Measurements from ENCODE around the gene ECSIT. TPM values are rescaled to one million over a fixed set of nuclear protein-coding genes. Genes with fewer than 3 reads are reported as not detected.

The ECSIT gene
- total and polyA plus RNA-seq, 10 donors = 30.2 to 55.1 (median 36.3) TPM

DNA sequence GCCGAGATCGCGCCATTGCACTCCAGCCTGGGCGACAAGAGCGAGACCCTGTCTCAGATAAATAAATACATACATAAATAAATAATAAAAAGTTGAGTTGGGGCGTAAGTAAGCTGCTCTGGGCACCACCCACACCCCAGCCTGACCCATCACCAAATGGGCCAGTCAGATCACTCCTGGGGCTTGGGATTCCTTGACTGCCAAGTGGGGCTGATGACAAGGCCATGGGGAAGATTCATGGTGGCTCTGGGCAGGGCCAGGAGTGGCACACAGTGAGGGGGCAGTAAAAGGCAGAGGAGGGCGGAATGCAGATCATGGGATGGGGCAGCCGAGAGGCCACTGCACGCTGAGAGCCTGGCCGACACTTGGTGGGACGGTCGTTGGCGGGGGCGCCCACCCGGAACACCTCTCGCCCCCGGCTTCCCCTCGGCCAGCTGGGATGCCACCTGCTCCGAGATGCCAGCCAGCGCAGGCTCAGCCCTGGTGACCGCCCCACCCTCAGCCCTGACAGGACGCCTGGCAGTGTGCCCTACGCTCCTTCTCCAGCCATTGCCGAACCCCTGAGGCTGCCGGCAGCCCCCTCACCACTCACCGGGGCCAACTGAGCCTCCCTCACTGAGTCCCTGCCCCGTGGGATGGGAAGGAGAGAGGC is 34.2 kb downstream of the ECSIT start:
- no peak for DNase-seq
- no peaks in the 10 kb centered on the region for H3K4me1 ChIP-seq
- H3K36me3 ChIP-seq = peaks cover 0 to 89% (median 48%) of the 10 kb centered on the region in 6 donors
- intact Hi-C loops (cut with DNase I; ENCODE audit: low total_unique reads) = no loop called here
- H3K4me3 ChIP-seq = no peak overlapping the region
- WGBS, 5 donors = 93 to 98% (median 94%) methylated on average over 25 to 27 of the region's 27 CpGs
- no peaks in the 10 kb centered on the region for H3K27me3 ChIP-seq (replicated peaks in 1 of 7)
- H3K27ac ChIP-seq = no peak overlapping the region
- H3K9me3 ChIP-seq = no peaks in the 10 kb centered on the region
- TF ChIP-seq, protein P1, sequence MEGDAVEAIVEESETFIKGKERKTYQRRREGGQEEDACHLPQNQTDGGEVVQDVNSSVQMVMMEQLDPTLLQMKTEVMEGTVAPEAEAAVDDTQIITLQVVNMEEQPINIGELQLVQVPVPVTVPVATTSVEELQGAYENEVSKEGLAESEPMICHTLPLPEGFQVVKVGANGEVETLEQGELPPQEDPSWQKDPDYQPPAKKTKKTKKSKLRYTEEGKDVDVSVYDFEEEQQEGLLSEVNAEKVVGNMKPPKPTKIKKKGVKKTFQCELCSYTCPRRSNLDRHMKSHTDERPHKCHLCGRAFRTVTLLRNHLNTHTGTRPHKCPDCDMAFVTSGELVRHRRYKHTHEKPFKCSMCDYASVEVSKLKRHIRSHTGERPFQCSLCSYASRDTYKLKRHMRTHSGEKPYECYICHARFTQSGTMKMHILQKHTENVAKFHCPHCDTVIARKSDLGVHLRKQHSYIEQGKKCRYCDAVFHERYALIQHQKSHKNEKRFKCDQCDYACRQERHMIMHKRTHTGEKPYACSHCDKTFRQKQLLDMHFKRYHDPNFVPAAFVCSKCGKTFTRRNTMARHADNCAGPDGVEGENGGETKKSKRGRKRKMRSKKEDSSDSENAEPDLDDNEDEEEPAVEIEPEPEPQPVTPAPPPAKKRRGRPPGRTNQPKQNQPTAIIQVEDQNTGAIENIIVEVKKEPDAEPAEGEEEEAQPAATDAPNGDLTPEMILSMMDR (IDR thresholded peaks at IDR 0.05 in 8 of 11, conservative IDR thresholded peaks at IDR 0.05 in 3 of 11) = no peak
- TF ChIP-seq POLR2A (IDR thresholded peaks at IDR 0.05) (no peak), POLR2AphosphoS5 (IDR thresholded peaks at IDR 0.05) (no peak)

GRCh38 chr19:11489378-11489777 is 39.6 kb downstream of the ECSIT start:
- Histone ChIP-seq H3K4me1 (no peaks in the 10 kb centered on the region), H3K9me3 (no peaks in the 10 kb centered on the region), H3K36me3 (peaks cover 0 to 96% (median 40%) of the 10 kb centered on the region in 6 donors), H3K27me3 (replicated peaks in 1 of 7) (no peaks in the 10 kb centered on the region), H3K27ac (no peak overlapping the region), H3K4me3 (no peak overlapping the region)
- intact Hi-C loops (cut with DNase I; ENCODE audit: low total_unique reads) = no loop called here
- 83 to 98% (median 92%) methylated on average over 5 to 7 of the region's 7 CpGs for WGBS, 5 donors
- DNase-seq = no peak
- TF ChIP-seq POLR2A (IDR thresholded peaks at IDR 0.05) = no peak
- TF ChIP-seq, protein P1 (IDR thresholded peaks at IDR 0.05 in 8 of 11, conservative IDR thresholded peaks at IDR 0.05 in 3 of 11) = no peak
- no peak for TF ChIP-seq POLR2AphosphoS5 (IDR thresholded peaks at IDR 0.05)

DNA sequence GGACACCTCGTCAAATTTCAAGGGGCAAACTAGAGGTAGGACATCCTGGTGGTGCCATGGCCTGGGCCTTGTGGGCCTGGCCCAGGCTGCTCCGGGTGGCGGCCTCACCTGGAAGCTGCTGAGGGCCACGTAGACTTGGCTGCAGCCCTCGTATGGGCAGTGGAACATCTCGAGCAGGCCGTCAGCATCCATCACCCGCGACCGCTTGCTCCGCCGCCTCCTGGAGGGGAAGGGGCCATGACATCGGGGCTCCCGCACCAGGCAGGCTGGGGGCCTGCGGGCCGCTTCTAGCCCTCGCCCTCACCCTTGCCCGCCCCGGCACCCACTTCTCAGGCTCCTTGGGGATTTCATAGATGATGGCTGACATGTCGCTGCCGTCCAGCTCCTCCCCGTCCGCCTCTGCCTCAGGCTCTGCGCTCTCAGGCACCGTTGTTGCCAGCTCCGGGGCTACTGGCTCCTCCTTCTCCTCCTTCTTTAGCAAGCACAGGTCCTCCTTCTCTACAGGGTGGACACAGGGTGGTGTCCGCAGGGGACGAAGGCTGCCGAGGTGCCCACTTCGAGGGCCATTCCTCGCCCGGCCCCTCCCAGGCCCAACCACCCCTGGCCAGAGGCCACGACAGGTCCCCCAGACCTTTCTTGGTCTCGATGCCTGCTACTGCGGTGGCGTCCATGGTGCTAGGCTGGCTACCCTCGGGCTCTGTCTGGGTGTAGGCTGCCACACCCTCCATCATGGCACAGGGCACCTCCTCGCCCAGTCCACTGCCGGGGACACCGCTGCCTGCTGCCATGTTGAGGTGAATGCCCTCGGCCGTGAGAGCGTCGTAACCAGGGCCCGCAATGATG is 42.1 kb downstream of the ECSIT start:
- H3K4me1 ChIP-seq = peaks cover 11 to 18% (median 15%) of the 10 kb centered on the region in 6 donors
- TF ChIP-seq POLR2AphosphoS5 (IDR thresholded peaks at IDR 0.05) = peak in 1 of 3 donors; percentile 8
- no peak for TF ChIP-seq POLR2A (IDR thresholded peaks at IDR 0.05)
- peaks cover 0 to 23% (median 16%) of the 10 kb centered on the region in 7 donors for H3K27me3 ChIP-seq (replicated peaks in 1 of 7)
- no peaks in the 10 kb centered on the region for H3K9me3 ChIP-seq
- no peak overlapping the region for H3K4me3 ChIP-seq
- H3K27ac ChIP-seq = no peak overlapping the region
- 93 to 96% (median 94%) methylated on average over 28 to 45 of the region's 45 CpGs for WGBS, 5 donors
- peaks cover 0 to 84% (median 34%) of the 10 kb centered on the region in 6 donors for H3K36me3 ChIP-seq
- no peak for DNase-seq
- intact Hi-C loops (cut with DNase I; ENCODE audit: low total_unique reads) = no loop called here

DNA sequence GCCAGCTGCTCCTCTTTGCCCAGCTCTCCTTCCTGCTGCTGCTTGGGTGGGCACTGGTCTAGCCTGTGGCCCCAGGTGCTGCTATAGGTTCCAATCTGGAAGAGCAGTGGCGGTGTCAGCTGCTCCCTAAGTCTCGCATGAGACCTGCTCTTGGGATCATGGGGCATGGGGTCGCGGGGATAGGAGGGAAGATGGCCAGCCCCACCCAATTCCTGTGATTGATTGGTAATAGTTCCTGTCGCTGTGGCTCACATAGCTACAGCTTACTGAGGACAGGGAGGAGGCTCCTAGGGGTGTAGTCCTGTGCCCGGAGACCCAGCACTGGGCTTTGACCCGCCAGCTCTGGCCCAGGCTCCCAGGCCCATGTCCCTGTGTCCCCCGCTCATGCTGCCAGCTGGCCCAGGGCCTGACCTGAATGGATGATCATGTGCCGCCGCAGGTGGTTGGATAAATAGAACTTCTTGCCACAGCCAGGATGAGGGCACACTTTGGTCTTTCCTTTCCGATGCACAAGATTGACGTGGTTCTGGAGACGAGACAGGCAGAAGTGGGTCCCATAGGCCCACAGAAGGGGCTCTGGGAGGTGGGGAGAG is 43.6 kb downstream of the ECSIT start:
- peaks cover 14 to 33% (median 28%) of the 10 kb centered on the region in 6 donors for H3K4me1 ChIP-seq

More for the DNA sequence above, 43.6 kb downstream of the ECSIT start:
- intact Hi-C loops (cut with DNase I; ENCODE audit: low total_unique reads) = no loop called here
- DNase-seq = no peak
- 92 to 96% (median 93%) methylated on average over 8 to 13 of the region's 13 CpGs for WGBS, 5 donors
- Histone ChIP-seq H3K27me3 (replicated peaks in 1 of 7) (peaks cover 11 to 38% (median 31%) of the 10 kb centered on the region in 7 donors), H3K4me3 (no peak overlapping the region), H3K36me3 (peaks cover 0 to 69% (median 25%) of the 10 kb centered on the region in 6 donors), H3K27ac (no peak overlapping the region), H3K9me3 (no peaks in the 10 kb centered on the region)
- TF ChIP-seq POLR2A (IDR thresholded peaks at IDR 0.05) (no peak), POLR2AphosphoS5 (IDR thresholded peaks at IDR 0.05) (no peak)
- TF ChIP-seq, protein P1 (IDR thresholded peaks at IDR 0.05 in 8 of 11, conservative IDR thresholded peaks at IDR 0.05 in 3 of 11) = no peak
